WERI-Rb-1 (cell line): ENCODE measurements around the gene CPD.
A peak's percentile ranks its signal among the peaks of the same experiment; 100 is the strongest.

Experiments
- DNase-seq: peaks from one replicate; pipeline ENCODE4 v3.0.0-alpha.2; 2020
- H3K27ac ChIP-seq: fragments of 250-450 bp; sonication (Bioruptor Pico); 2 replicates; pipeline ENCODE4 v1.5.1; 2020; ENCODE audit warnings: mild to moderate bottlenecking, moderate library complexity
- H3K27me3 ChIP-seq: fragments of 250-450 bp; sonication (Bioruptor Pico); 2 replicates; pipeline ENCODE4 v1.5.1; 2021; ENCODE audit warnings: mild to moderate bottlenecking, low read depth, moderate library complexity; ENCODE audit not compliant: insufficient read depth, severe bottlenecking
- H3K36me3 ChIP-seq: fragments of 250-450 bp; sonication (Bioruptor Pico); 2 replicates; pipeline ENCODE4 v1.5.1; 2020; ENCODE audit warnings: mild to moderate bottlenecking, moderate library complexity
- H3K4me3 ChIP-seq: 2 replicates; pipeline ENCODE4 v1.5.1; 2011; ENCODE audit warnings: low read depth, mild to moderate bottlenecking, control low read depth, low read length
- H3K9me3 ChIP-seq: fragments of 250-450 bp; sonication (Bioruptor Pico); 2 replicates; pipeline ENCODE4 v1.5.1; 2021; ENCODE audit warnings: mild to moderate bottlenecking, moderate library complexity; ENCODE audit not compliant: severe bottlenecking
- TF ChIP-seq, protein P1 (sequence below): IDR thresholded peaks from 2 replicates; pipeline ENCODE4 v1.5.1; 2011; ENCODE audit warnings: low read depth, mild to moderate bottlenecking, control low read depth, inconsistent platforms, low read length

The CPD gene

DNA sequence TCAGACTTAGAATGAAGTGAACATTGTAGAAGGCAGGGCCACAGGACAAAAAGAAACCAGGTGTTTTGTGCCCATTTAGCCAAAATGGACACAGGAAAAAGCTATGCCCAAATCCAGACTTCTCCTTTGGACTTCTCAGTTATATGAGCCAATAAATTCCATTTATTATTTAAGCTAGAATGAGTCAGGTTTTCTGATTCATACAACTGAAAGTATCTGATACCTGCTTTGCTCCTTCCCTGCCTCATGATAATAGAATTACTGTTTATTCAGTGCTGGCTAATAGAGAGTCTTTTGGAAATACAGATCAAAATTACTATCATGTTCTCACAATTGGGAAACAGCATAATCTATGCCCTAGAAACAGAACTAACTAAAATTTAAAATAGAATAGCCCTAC is 8.7 kb upstream of the CPD start:
- Histone ChIP-seq H3K27me3 (no peaks in the 10 kb centered on the region), H3K36me3 (no peaks in the 10 kb centered on the region), H3K4me3 (no peak overlapping the region), H3K9me3 (peaks cover 1% of the 10 kb centered on the region), H3K27ac (no peak overlapping the region)
- TF ChIP-seq, protein P1, sequence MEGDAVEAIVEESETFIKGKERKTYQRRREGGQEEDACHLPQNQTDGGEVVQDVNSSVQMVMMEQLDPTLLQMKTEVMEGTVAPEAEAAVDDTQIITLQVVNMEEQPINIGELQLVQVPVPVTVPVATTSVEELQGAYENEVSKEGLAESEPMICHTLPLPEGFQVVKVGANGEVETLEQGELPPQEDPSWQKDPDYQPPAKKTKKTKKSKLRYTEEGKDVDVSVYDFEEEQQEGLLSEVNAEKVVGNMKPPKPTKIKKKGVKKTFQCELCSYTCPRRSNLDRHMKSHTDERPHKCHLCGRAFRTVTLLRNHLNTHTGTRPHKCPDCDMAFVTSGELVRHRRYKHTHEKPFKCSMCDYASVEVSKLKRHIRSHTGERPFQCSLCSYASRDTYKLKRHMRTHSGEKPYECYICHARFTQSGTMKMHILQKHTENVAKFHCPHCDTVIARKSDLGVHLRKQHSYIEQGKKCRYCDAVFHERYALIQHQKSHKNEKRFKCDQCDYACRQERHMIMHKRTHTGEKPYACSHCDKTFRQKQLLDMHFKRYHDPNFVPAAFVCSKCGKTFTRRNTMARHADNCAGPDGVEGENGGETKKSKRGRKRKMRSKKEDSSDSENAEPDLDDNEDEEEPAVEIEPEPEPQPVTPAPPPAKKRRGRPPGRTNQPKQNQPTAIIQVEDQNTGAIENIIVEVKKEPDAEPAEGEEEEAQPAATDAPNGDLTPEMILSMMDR: no peak
- DNase-seq: no peak

DNA sequence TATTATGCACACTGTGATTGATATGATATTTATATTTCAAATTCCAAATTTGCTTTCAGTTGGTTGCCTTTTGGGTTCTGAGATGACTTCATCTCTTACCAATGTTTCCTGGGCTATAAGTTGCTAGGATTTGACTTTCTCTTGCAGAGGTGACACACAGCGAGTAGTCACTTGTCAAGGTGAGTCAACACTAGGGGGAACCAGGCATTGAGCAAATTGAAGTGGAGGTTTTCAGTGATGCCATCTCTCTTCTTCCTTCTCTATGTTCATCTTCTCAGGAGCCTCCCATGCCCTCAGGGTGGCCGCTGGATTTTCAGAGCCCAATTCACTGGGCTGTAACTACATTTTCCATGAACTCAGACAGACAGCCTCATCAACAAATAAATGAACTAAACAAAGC is 6.0 kb upstream of the CPD start:
- DNase-seq: no peak
- Histone ChIP-seq H3K36me3 (no peaks in the 10 kb centered on the region), H3K9me3 (no peaks in the 10 kb centered on the region), H3K27ac (no peak overlapping the region), H3K27me3 (no peaks in the 10 kb centered on the region), H3K4me3 (no peak overlapping the region)
- TF ChIP-seq, protein P1: peak; percentile 29; the same call in 1 of the 2 replicates

DNA sequence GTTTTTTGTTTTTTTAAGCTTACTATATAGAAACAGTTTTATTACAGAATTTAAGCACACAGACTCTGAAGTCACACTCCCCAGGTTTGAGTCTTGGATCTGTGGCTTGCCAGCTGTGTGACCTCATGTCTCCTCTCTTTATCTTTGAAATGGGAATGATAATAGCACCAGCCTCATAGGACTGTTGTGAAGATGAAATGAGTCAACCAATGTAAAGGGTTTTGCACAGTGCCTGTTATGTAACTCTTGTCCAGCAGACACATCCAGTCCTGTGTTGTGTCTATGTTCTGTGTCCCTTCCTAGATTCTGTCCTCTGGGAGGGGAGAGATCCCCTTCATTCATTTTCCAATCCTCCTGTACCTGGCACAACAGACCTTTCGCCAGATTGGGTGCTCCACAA is 3.1 kb upstream of the CPD start:
- H3K9me3 ChIP-seq: no peaks in the 10 kb centered on the region
- DNase-seq: no peak
- TF ChIP-seq, protein P1: no peak
- no peaks in the 10 kb centered on the region for H3K27me3 ChIP-seq
- no peak overlapping the region for H3K27ac ChIP-seq
- peaks cover 4% of the 10 kb centered on the region for H3K36me3 ChIP-seq
- H3K4me3 ChIP-seq: no peak overlapping the region

DNA sequence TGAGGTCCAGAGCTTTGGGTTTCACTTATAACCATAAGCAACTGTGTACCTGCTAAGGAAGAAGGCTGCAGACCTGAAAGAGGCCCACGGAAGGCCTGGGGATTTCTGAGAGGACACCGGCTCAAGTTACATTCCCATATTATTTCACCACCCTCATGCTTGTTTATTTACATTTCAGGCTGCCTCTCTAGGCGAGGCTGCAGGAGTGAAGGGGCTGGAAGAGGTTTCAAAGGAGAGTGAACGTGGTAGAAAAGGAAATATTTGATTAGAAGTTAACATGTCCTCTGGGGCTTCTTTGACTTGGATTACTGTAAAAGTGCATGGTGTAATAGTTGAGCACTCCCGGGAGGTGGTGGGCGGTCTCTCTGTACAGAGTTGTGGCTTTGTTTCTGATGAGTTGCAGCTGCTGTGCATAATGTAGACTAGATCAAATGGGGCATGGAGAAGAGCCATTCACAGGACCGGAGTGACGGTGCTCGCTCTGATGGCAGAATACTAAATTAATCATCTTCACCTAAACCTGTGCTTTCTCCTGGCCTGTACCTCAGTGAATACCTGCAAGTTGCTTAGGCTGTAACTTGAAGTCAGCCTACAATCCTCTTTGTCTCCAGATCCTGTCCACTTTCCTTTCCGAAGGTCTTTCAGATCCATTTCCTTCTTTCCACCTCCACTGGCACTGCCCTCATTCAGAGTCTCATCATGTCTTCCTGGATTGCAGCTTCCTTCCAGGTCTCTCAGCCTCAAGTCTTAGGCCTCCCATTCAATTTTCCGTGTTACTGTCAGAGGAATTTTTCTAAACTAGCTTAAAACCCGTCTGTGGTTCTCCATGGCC is 1.9 kb upstream of the CPD start:
- Histone ChIP-seq H3K36me3 (peaks cover 9% of the 10 kb centered on the region), H3K27ac (no peak overlapping the region), H3K4me3 (no peak overlapping the region), H3K9me3 (no peaks in the 10 kb centered on the region), H3K27me3 (no peaks in the 10 kb centered on the region)
- TF ChIP-seq, protein P1: no peak
- no peak for DNase-seq

DNA sequence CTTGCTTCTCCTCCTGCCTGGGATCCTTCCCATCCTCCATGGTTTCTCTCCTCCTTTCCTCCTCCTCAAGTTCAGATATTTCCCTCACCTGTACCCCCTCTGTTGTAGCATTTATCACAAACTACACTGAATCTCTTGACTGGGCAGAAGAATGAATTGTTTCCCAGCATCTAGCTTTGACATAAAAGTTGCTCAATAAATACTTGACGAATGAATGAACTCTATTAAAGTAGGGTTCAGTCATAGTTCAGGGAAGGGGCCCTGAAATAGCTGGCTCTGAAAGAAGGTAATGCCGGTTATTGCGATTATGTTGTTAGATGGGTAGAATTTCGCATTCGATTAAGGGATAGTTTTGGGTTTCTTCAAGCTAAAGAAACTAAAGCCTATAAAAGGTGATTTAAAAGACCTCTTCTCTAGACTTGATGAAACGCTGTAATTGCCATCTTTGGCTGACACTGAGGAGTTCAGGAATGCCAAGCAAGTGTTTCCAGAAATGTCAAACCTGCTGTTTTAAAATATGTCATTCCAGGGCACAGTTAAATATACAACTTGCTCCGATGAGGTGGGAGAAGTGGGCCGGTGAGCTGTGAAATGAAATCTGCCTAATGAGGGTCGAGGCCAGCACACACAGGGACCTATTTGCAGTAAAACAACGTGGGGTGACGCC is 1.0 kb upstream of the CPD start:
- TF ChIP-seq, protein P1: no peak
- H3K36me3 ChIP-seq: peaks cover 9% of the 10 kb centered on the region
- no peaks in the 10 kb centered on the region for H3K9me3 ChIP-seq
- H3K27ac ChIP-seq: no peak overlapping the region
- no peak for DNase-seq
- no peak overlapping the region for H3K4me3 ChIP-seq
- no peaks in the 10 kb centered on the region for H3K27me3 ChIP-seq
